Stimulated activated CD4-positive, alpha-beta T cell treated with anti-CD3 and anti-CD28 coated beads, Interleukin-2, amount 100 ng/mL, for 48 hours (primary cell): Measurements from ENCODE around the gene THAP7.
"Not testable (repeated sequence)": the region's sequence is repeated elsewhere in the genome, so short reads cannot be mapped to it uniquely, and the experiment has no call there.

Experiments used
- DNase-seq, 2 donors: peaks; one replicate each; pipeline ENCODE4 v3.0.0-alpha.2; 2020

THAP7 gene

GRCh38 chr22:21012446-21013407 lies 10.8 kb upstream of the THAP7 start:
- no peak for DNase-seq

- DNase-seq: no peak
Observed at GRCh38 chr22:21010426-21011113, 8.7 kb upstream of the THAP7 start.

GRCh38 chr22:21009638-21010425 lies 7.9 kb upstream of the THAP7 start:
- no peak for DNase-seq

- not testable (repeated sequence) for DNase-seq
Observed at GRCh38 chr22:21009208-21009607, 7.3 kb upstream of the THAP7 start.

GRCh38 chr22:21003782-21004181 lies 1.9 kb upstream of the THAP7 start:
- DNase-seq: no peak

GRCh38 chr22:21000987-21001600 lies 824 bp downstream of the THAP7 start:
- no peak for DNase-seq

GRCh38 chr22:21000207-21000986 lies 1.5 kb downstream of the THAP7 start:
- no peak for DNase-seq

GRCh38 chr22:20999350-21000206 lies 2.3 kb downstream of the THAP7 start:
- no peak for DNase-seq

- DNase-seq: no peak
Observed at GRCh38 chr22:20998411-20999336, 3.2 kb downstream of the THAP7 start.

GRCh38 chr22:20997536-20998257 lies 4.2 kb downstream of the THAP7 start:
- no peak for DNase-seq

GRCh38 chr22:20996598-20997535 lies 5.1 kb downstream of the THAP7 start:
- no peak for DNase-seq

- DNase-seq: no peak
Observed at GRCh38 chr22:20996031-20996410, 5.9 kb downstream of the THAP7 start.

GRCh38 chr22:20995329-20996030 lies 6.4 kb downstream of the THAP7 start:
- DNase-seq: no peak

GRCh38 chr22:20994902-20995241 lies 7.0 kb downstream of the THAP7 start:
- DNase-seq: no peak

- no peak for DNase-seq
Observed at GRCh38 chr22:20994128-20994901, 7.6 kb downstream of the THAP7 start.

- no peak for DNase-seq
Observed at GRCh38 chr22:20993304-20994127, 8.4 kb downstream of the THAP7 start.
